Astrocyte of the hippocampus (primary cell): ENCODE data around the gene TMEM95.
A peak's percentile ranks its signal among the peaks of the same experiment; 100 is the strongest.

Source experiments
- DNase-seq: peaks from one replicate; pipeline ENCODE4 v3.0.0; 2011; ENCODE audit warnings: low read depth, low spot score

TMEM95 gene, protein sequence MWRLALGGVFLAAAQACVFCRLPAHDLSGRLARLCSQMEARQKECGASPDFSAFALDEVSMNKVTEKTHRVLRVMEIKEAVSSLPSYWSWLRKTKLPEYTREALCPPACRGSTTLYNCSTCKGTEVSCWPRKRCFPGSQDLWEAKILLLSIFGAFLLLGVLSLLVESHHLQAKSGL

DNA sequence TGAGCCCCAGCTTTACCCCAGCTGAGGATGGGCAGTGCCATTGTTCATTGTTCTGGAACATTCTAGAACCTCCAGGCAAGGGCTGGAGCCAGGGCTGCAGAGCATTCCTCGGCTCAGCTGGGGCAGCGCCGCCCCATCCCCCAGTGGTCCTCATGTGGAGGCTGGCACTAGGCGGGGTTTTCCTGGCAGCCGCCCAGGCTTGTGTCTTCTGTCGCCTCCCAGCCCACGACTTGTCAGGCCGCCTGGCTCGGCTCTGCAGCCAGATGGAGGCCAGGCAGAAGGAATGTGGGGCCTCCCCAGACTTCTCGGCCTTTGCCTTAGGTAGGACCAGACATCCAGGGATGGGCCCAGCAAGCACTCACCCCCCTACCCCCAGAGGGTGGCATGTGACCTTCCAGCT, at the start of gene TMEM95:
TMEM95 (plus strand) TSS at position 104 of the 400 bp plus-strand sequence; CDS start at position 153, 49 bp downstream.
- DNase-seq: peak; percentile 45

DNA sequence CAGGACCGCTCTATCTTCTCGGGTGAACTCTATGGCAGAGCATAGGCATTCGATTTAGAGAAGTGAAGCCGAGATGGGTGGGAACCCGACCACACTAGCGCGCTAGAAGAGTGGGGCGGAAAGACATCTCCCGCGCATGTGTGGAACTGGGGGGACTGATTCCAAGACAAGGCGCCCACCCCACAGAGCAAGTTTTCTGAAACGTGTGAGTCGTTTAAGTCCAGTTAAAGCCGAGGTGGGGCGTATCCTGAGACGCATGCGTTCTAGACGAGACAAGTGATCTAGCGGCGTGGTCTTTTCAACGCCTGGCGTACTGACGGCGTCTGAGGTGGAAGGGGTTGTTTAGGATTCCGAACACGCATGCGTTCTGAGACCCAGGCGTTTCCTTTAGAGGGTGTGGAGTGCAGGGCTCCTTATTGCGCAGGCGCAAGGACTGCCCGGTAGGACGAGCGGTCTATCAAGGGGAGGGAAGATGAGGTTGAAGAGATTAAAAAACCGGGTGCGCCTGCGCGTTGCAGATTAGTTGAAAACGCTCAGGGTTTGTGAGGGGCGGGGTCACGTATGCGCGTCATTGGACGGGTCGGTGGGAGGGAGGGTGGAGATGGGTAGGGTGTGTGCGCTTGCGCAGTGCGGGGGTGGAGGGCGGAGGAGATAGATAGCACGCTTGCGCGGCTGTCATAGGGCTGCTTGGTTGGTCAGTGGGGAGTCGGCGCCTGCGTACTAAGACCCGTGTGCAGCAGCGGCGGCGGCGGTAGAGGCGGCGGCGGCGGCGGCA, 47.9 kb upstream of the TMEM95 start, which contains the start of gene EIF5A:
EIF5A (plus strand) TSS at position 718 of the 775 bp plus-strand sequence. CDS start 2,008 bp downstream, outside the sequence.
- DNase-seq: peak; percentile 100

DNA sequence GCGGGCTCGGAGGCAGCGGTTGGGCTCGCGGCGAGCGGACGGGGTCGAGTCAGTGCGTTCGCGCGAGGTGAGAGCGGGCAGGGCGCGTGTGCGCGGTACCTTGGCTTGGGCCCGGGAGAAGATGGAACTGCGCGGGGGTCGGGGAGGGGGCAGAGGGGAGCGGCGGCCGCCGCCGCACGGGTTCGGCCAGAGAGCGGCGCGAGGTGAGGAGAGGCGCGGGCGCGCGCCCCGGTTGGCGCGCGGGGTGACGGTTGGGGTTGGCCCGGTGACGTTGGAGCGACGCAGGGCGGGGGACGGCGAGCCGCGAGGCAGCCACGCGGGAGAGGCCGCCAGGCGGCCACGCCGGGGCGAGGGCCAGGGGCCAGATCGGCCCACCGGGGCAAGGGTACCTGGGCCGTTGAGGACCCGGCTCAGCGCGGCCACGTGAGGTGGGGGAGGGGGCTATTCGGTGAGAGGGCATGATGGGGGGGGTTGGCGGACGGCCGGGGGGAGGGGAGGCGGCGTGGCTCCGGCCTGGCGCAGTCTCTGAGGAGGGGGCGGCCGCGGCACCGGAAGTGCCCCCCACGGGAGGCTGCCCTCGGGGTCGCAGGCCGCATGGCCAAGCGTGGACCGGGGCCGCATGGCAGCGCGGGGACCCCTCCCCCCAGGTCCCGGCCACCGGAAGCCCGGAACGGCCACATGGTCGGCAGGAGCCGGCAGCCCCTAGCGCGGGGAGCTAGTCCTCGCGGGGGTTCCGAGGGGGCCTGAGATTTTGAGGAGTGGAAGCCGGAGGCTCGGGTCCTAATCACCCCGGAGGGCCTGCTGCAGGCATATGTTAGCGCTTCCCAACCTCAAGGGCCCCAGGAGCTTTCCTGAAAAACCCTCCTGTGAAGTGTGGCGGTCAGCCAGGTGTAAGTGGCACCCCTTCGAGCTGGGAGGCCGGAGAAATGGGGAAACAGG, 47.0 kb upstream of the TMEM95 start:
- peak; percentile 63 for DNase-seq

DNA sequence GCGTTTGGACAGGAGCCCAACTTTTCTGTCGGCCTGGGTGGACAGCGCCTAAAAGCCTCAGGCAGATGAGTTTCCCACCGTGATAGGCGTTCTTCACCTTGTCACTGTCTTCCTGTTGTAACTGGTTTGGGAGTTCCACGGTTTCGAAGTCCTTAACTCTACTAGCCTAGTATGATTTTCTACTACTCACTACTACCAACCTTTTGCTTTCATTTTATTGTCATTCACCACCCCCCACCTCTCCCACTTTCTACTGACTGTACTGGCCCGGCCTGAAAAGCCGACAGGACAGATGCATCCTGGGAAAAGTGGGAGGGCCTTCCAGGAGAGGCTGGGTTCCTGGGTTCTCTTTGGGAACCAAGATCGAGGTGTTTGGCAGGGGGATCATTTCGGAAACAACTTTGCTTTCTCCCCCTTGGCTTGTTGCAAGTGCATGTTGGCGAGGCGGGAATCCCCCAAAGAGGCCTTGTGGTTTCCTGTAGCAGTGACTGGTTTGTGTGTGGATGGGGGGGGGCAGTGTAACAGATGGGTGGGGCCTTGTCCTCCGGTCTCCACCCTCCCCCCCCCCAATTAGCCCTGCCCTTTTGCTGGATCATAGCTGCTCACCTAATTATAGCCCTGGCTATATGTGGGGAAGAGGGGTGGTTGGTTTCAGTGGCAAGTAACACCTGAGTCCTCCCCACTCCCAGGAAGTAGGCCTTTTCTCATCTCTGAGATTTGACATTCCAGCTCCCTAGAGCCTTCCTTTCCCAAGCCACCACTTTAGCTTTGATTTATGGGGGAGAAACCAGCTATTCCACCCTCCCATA, 46.1 kb upstream of the TMEM95 start:
- peak; percentile 90 for DNase-seq

DNA sequence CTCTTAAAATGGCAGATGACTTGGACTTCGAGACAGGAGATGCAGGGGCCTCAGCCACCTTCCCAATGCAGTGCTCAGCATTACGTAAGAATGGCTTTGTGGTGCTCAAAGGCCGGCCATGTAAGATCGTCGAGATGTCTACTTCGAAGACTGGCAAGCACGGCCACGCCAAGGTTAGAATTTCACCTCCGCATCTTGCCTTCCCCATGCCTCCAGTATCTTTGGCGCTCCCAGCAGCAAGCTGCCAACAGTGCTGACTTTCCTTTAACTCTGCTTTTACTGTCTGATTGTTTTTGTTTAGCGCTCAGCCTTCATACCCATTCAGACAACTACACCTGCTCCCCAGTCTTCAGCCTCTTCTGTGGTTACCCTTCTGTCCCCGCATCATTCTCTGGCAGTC, 45.3 kb upstream of the TMEM95 start:
- DNase-seq: no peak

DNA sequence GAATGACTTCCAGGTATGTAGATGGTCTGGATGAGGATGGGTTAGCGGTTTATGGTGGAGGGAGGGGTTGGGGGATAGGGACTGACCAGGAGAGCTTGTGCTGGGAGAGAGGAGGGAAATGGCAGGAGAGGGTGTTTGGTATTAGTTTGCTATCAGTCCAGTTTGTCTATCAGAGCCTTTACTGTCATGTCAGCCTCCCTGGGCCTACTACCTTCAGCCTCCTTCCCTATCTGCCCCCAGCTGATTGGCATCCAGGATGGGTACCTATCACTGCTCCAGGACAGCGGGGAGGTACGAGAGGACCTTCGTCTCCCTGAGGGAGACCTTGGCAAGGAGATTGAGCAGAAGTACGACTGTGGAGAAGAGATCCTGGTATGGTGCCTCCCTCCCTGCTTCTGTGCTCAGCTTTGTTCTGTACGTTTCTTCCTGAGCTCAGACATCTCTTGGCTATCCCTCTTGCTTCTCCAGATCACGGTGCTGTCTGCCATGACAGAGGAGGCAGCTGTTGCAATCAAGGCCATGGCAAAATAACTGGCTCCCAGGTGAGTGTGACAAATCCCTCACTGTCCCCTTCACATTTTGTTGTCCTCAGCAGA, 43.7 kb upstream of the TMEM95 start:
- no peak for DNase-seq

DNA sequence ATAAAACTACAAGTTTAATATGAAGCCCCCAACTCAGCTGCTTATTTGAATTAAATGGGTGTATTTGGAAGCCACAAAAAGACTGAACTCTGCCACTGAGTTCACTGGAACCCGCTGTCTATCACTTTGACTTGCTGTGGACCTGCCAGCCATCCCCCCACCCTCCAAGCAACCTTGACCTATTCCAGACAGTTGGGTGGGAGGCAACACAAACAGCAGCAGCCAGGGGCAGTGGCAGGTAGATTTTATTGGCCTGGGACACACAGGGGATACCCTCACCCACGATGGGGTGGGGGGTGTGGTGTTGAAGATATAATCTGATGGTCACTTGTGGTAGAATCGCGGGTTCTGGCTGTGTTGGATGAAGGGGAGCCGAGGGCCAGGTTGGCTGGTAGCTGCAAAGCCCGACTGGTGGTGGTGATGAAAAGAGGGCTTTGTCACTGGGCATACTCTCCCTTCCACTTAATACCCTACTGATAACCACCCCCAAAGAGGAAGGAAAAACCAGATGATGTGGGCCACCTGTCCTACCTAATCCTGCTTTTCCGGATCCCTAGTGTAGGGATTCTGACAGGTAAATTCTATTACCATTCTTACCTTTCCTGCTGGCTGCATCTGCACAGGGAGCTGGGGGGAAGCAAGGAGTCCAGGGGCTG, 42.4 kb upstream of the TMEM95 start:
- DNase-seq: no peak

DNA sequence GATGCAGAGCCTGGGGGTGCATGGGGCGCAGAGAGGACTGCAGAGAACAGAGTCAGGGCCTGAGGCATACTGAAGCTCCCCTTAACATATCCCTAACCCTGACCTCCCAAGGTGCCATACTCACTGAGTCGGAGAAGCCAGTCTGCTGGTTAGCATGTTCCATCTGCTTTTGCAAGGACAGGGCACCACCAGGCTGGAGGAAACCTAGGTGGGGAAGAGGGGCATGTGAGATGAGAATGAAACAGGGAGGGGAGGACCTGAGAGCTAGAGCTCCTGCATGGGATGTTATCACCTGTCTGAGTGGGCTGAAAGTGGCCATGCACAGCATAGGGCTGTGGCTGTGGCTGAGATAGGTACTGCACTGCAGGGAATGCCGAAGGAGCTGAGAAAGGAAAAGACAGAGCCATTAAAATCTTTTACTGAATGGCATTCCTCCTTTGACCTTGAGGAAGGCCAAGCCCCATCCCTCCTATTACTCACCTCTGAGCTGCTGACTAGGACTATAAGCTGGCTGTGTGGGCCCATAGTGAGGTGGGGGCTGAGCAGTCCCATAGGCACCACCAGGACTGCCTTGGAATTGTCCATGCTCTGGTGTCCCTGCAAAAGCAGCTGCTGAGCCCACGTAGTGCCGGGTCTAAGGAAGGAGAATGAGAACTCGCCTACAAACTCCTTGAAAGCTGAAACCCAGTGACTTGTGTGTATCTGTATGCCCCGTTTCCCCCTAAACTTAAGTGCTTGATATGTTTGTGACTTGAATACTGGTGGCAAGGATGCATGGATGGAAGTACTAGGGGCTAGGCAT, 41.7 kb upstream of the TMEM95 start:
- DNase-seq: no peak

DNA sequence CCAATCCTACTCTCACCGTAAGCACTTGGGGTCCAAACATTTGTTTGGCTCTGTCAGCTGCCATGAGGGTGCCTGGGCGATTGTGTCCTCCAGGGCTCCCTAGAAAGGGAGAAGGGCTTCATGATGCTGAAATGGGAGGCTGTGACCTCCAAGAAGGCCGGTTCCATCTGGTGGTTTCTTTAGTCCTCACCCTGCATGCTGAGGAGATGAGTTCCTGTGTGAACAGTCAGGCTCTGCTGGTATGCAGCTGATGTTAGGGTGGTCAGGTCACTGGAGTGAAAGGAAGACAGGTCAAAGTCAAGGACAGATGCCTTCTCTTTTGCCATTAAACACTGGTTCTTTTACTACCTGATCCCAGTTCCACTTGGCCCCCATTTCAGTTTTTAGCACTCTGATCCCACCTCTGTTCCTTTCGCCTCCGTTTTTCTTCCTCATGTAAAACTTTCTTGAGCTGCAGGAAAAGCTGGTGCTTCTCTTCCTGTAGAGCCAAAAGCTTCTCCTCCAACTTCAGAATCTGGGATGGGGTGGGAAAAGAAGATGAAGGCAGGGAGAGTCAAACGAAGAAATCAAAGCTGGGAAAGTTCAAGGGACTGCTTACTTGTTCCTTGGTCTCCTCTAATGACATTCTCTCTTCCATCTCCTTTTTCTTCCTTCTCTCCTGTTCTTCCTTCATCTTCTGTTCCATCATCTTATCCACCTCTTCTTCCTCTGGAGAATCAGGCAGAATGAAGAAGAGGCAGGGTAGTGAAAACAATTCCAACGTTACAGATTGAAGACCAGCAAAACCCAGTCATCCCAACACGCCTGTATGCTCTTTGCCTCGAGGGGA, 40.9 kb upstream of the TMEM95 start:
- no peak for DNase-seq

DNA sequence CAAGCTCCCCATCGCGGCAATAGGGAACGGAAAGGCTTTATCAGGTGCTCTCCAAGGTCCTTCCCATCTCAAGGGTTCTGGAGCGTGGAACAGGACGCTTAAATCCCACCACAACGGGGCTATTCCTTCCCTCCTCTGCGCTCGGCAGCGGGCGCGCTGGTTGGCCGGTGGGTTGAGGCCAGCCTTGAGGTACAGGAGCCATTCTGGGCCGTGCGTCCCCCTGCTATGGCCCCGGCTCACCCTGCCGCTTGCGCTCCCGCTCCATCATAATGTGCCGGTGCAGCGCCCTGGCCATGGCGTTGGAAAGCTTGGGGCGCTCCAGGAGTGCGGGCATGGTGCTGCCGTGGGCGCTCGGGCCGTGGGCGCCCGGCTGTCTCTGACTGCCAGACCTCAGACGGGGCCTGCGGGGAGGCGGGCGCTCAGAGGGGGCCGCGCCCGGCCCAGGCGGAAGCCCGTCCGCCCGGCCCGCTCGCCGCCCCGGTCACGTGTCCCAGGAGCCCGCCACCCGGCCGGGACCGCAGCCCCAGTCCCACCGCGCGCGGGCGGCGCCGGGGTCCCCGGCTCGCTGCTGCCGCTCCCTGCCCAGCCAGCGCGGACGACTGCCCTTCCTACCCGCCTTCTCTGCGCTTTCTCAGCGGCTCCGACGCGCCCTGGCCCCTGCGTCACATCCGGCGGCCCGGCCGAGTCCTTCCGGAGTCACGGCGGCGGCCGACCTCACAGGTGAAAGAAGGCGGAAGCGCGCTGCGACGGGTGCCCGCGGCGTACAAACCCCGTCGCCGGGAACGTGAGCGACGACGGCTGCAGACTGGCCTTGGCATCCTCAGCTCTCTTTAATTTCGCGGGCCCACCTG, 40.0 kb upstream of the TMEM95 start, which contains the start of gene GPS2:
GPS2 (minus strand) TSS at position 642 of the 851 bp plus-strand sequence; CDS start at position 334, 308 bp downstream.
- peak; percentile 94 for DNase-seq

DNA sequence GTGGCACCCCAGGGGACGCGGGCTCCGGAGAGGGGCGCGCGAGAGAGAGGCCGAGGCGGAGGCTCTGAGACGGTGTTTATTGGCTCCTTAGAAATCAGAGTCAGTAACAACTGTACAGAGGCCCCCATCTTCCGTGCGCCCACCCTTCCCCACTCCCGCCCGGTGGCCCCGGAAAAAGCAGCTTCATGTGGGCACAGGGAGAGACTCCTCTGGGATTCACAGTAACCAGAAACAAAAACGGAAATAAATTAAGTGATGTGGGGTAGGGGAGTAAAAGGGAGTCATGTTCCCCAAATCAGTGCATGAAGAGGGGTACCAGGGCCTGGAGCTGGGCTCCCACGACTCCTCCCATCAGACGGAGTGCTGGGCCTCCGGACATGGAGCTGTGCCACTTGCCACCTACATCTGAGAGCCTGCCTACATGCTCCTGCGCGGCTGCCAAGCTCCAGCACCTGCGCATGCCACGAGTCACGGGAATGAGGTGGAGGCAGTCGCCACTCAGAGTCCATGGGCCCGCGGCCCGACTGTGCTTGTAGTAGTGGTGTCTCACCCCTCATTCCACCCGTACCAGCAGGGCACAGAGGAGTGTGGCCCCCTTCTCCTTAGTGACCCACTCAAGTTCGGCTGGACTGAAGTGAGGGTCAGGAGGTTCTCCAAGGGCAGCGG, 39.3 kb upstream of the TMEM95 start:
- no peak for DNase-seq

DNA sequence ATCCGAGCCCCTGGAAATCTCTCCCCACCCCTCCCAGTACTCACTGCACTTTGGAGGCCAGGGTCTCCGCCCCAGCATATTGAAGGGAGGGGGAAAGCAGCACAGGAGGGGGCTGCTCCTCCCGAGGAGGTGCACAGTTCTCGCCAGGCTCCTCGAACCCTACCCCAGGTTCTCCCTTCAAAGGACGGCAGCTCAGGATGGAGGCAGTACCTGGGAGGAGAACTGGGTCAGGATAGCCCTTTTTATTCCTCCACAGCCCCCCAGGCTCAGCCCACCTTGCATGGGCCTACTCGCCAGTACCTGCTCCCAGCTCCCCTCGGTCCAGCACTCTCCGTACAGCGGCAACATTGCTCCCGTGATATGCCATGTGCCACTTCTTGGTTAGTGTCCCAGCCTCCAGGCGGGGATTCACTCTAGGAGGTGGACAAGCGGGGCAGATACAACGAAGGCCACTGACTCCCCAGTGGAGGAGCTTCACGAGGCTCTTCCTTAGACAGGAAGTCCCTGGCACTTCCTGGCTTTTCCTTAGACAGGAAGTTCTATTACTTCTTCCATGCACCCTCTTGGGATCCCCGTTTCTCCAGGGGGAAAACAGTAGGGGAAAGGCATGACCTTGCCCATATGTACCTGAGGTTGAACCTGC, 37.7 kb upstream of the TMEM95 start:
- DNase-seq: no peak

DNA sequence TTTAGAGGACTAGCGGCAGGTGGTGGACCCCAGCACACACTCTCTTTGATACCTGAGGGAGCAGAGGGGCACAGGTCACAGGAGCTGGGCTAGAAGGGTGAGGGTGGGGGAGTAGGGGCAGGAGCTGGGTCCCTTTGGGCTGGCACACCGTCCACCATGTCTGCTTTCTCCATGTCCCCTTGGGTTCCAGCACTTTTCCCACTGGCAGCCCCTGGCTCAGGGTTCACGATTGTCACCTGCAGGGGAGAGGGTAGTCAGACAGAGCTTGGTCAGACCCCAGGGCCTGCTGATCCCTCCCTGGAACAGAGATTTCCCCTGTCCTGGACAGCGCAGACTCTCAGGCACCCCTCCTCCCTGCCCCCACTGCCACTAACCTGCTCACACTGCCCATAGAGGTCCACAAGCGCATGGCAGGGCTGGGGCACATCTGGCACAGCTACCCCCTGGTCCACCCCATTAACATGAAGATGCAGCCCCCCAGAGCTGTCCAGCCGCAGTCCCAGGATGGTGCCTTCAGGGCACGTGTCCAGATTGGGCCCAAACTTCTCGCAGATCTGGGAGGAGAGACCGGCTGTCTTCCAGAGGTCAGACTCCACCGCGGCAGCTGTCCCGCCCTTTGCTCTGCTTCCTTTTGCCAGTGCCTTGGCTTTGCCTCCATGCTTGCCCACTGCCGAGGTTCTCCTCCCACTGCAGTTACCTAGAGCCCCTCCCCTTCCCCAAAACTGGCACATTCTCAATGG, 36.7 kb upstream of the TMEM95 start:
- DNase-seq: no peak

DNA sequence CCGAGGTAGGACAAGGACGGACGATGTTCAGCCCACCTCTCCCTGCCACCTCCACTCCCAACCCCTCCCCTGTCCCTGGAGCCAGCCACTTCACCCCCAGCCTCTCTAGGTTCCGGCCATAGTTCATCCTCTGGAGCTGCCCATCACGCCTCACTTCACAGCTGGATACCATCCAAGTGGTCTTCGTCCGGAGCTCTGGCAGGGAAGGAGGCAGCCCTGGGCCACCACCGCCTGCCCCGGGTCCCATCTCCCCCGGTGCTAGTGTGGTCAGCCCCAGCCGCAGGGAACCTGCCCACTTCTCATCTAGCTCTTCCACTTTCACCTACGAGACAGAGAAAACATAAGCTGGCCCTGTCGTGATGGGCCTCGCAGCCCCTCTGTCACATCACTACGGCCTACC, 33.5 kb upstream of the TMEM95 start:
- DNase-seq: no peak

DNA sequence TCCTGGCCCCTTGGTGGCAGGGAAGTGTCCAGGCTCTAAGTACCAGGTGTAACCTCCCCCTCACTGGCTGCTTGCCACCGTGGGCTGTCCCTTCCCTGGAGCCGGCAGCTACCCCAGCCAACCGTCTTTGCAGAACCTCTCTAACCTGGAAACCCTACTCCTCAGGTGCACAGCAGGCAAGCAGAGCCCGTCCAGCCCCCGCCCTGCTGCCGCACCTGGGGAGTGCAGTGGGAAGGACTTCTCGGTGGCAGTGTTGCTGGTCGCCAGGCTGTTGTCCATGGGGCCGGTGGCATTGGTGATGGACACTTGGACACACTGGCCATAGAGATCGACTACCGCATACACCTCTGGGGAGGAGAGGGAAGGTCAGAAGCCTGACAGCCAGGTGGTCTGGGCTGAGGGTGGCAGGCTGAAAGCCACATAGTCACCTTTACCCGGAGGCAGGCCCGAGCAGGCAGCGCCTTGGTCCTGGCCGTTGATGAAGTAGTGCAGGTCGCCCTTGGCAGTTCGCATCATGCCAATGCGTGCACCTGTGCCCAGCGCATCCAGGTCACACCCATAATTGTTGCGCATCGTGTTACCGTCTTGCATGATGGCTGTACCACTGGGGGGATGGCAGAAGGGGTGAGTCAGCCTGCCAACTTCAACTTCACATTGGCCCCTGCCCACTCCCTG, 32.3 kb upstream of the TMEM95 start:
- DNase-seq: no peak
